ENCODE measurements around the gene TFF3.

TFF3 gene

GRCh38 chr21:42320791-42321190 lies 5.6 kb upstream of the TFF3 start:
- no peak for DNase-seq (ENCODE audit: low read depth)

DNA sequence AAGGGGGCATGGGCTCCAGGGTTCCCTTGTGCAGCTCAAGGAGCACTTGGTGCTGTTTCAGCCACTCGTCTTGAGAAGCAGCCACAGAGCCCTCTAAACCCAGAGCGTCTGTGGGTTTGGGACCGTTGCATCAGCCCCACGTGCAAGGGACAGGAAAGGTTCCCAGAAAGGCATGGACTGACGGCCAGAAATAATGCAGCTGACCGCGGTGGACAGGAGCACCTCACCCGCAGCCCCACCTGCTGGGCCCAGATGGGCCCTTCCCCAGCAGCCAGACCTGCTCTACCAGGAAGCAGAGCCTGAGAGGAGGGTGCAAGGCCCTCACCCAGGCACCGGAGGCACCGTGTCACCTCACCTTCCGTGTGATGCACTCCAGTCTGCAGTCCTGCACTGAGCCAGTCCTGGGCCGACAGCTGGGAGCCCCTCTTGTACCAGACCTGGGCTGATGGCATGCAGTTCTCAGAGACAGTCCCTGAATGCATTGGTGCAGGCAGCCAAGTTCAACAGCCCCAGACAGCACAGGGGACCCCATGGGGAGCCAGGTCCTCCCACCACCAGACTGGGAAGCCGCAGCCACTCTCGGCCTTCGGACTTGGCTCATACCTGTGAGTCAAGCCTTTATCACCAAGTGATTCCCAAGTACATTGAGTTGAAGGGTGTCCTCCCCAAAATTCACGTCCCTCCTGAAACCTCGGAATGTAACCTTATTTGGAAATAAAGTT lies 4.8 kb upstream of the TFF3 start:
- DNase-seq (ENCODE audit: low read depth) = no peak

DNA sequence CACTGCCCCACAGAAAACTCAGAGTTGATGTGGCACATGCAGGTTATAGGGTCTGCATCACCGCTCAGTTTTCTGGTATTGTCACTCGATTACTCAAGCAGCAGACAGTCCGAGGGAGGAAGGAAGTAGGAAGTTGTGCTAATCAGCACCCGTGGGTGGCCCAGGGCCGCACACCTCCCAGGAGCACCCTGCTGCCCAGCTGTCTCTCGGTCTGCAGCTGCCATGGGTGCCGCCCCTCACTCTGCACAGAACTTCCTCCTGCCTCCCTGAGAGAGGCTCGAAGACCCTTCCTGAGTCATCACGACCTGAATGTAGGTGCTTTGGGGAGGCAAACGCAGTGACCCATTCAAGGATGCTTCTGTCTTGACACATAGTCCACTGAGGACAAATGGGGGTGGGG lies 4.2 kb upstream of the TFF3 start:
- no peak for DNase-seq (ENCODE audit: low read depth)

GRCh38 chr21:42317826-42318746 lies 2.9 kb upstream of the TFF3 start:
- no peak for DNase-seq (ENCODE audit: low read depth)

DNA sequence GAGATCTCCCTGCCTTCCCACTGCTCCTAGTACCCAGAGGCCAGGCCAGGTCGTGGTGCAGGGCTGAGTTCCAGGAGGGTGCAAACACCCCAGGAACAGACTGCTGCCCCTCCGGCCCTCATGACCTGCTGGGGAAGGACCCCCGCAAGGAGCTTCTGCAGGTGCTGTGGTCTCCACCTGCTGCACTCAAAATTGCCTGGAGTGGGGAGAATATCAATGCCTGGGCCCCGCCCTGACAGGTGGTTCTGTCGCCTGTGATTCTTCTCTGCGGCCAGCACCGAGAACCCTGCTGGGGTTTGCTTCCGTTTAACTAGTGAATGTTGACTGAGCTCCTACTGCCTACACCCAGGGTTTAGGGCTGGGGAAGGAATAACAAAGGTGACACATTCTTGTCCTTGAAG lies 2.1 kb upstream of the TFF3 start:
- DNase-seq (ENCODE audit: low read depth) = no peak

GRCh38 chr21:42316891-42317290 lies 1.7 kb upstream of the TFF3 start:
- DNase-seq (ENCODE audit: low read depth) = no peak

DNA sequence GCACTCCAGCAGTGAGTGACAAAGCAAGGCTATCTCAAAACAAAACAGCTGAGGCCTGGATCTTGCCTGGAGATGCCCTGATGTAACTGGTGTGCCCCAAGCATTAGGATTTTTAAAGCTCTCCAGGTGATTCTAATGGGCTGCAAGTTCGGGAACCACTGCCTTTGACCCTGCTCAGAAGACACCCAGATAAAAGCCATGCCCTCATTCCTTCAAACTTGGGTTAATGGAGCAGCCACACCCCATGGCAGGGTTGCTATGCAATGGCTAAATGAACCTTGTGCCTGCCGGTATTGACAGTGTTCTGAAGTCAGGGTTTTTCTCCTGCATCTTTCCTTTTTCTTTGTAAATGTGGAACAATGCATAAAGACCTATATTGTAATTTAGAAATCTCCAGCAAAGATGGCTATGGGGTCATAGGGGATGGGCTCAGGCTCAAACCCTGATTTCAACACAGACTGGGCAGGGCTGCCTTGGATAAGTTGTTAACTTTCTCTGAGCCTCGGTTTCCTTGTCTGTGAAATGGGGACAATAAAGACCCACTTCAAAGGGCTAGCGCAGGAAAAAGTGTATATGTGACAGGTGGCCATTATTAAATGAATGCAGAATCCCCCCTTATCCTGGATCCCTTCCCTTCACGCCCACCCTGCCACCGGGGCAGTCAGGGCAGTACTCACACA lies 453 bp downstream of the TFF3 start:
- DNase-seq (ENCODE audit: low read depth) = no peak

DNA sequence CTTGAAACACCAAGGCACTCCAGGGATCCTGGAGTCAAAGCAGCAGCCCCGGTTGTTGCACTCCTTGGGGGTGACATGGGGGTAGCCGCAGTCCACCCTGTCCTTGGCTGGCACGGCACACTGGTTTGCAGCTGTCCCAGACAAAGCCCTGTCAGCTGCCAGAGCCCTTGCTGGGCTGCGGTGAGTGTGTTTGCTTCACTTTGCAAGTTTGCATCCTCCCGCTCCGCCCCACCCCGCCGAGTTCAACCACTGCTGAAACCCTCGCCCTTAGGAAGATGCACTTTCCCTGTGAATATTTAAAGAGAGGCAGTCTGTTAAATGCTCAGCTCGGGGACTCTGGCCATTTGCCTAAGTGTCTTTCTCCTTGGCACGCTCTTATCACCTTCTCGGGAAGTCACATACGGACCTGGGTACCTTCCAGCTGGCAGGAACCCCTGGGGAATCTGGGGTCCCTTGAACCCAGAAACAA lies 1.7 kb downstream of the TFF3 start:
- DNase-seq (ENCODE audit: low read depth) = no peak

- no peak for DNase-seq (ENCODE audit: low read depth)
Measured at GRCh38 chr21:42312626-42313104, 2.5 kb downstream of the TFF3 start.

GRCh38 chr21:42311816-42312625 lies 3.2 kb downstream of the TFF3 start:
- DNase-seq (ENCODE audit: low read depth) = no peak

DNA sequence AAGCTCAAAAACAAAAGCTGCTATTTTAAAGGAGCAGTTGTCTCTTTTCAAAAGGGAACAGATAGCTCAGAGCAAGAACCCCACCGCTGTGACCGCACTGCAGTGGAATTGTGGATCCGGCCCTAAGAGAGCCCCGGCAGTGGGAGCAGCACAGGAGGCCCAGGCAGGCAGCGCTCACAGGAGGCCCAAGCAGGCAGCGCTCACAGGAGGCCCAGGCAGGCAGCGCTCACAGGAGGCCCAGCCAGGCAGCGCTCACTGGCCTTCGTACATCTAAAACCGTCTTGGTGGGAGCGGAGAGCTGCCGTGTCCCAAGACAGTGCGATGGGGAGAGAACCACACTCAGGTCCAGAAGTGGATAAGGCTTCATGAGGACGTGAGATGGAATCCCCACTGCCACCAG lies 4.0 kb downstream of the TFF3 start:
- no peak for DNase-seq (ENCODE audit: low read depth)

GRCh38 chr21:42310411-42311001 lies 4.7 kb downstream of the TFF3 start:
- DNase-seq (ENCODE audit: low read depth) = no peak

GRCh38 chr21:42309753-42310213 lies 5.4 kb downstream of the TFF3 start:
- DNase-seq (ENCODE audit: low read depth) = peak; percentile 27

DNA sequence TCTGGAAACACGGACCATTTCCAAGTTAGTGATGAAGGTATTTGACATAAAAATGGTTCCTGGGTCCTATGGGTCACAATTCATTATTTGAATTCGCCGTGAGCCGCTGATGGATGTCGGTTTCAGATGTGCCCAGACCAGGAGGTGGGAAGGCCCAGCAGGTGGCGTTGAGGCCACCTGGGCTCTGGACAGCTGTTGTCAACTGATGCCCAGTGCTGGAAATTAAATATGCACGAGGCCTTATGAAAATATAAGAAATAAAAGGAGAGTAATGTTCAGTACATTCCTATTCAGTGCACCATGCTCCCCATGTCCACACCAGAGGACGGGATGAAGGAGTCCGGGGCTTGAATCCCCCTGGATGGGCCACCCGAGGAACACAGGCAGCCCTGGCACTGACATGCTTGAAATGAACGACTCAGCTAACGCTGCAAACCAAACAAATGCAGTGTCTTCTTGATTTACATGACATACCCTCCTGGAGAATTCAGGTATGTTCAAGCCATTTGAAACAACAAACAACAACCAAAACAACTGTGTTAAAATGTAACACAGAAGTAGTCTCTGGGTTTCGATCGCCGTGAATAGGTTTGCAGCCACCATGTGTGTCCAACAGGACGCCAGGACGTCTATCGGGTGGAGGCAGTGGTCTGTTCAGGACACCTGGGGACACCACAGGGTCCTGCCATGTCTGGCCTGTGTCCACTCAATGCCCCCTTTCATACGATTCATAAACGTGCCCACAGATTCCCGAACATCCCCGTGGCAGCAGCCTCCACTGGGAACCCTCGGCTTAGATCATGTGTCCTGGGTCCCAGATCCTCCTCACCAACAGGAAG lies 6.1 kb downstream of the TFF3 start:
- no peak for DNase-seq (ENCODE audit: low read depth)

GRCh38 chr21:42308161-42308913 lies 6.9 kb downstream of the TFF3 start:
- DNase-seq (ENCODE audit: low read depth) = no peak

DNA sequence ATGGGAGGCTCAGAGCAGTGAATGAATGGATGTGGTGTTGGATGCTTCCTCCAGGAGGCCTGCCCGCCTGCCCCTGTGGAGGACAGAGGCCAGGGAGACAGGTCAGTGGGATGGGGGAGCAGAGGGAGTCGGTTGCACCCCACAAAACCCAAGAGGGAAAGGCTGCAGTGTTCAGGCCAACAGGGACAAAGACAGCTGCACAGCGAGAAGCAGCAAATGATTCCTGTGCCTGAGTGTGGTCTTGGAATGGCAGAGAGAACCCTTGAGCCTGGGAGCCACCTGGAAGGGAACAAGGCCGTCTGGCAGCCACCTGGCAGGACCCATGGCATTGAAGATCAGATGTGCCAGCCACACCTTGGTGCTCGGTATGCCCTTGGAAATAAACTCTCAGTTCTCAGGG lies 8.1 kb downstream of the TFF3 start:
- no peak for DNase-seq (ENCODE audit: low read depth)

- no peak for DNase-seq (ENCODE audit: low read depth)
Measured at GRCh38 chr21:42306366-42307035, 8.7 kb downstream of the TFF3 start.

DNA sequence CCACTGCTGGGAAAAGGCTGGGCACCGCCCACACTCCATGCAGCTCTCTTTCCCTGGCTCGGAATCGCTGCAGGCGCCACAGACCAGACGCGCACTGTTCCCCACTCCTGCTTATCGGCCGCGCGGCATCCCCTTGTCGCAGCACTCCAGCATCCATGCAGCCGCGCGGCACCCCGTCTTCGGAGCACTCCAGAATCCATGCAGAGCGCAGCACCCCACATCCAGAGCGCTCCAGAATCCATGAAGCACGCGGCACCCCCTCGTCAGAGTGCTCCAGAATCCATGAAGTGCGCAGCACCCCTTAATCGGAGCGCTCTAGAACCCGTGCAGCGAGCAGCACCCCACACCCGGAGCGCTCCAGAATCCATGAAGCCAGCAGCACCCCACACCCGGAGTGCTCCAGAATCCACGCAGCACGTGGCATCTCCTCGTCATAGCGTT lies 9.5 kb downstream of the TFF3 start:
- no peak for DNase-seq (ENCODE audit: low read depth)
